Daoy (cell line): Measurements from ENCODE around the gene CDC23. TPM values are rescaled to one million over a fixed set of nuclear protein-coding genes. Genes with fewer than 3 reads are reported as not detected.

Source experiments
- DNase-seq: peaks from one replicate; pipeline ENCODE4 v3.0.0-alpha.2; 2015; ENCODE audit warnings: low read depth
- total RNA-seq: library from RNA; depleted of rRNA; stranded (reverse); fragments of >200 nt; shearing (Covaris generic); gene quantifications from 2 replicates; pipeline ENCODE4 v1.2.3, GENCODE V29; 2014; rRNA removed

Gene CDC23
- total RNA-seq, 1 experiment from 2014 or later = 44.6 TPM

DNA sequence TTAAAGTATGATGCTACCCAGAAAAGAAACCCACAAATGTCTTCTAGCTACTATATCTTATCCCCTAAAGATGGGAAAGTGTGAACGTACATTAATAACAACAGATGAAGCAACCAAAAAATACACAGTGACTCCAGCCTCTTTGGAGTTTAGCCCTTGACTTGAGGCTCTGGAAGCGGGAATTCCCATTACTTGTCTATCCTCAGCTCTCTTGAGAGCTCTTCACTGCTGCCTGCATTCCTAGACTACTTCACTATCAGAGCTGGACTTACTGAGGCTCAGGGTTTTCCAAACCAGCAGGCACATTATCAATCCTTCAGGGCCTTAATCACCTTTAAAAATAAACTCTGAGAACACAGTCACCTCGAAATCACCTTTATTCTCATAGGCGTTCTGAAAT, 72.9 kb downstream of the CDC23 start:
- DNase-seq = no peak

GRCh38 chr5:138139781-138140090, 73.4 kb downstream of the CDC23 start:
- DNase-seq = no peak

GRCh38 chr5:138138949-138139780, 74.0 kb downstream of the CDC23 start, which contains the start of gene NME5:
NME5 (minus strand) TSS chr5:138139428; CDS start chr5:138138780, 648 bp downstream.
- DNase-seq = no peak

Other genes with a start within 250 kb of the CDC23 start
- 10.3 and 26.8 TPM in 2 replicates for gene FAM13B, start 180.2 kb downstream of the CDC23 start, total RNA-seq
- not detected in 2 replicates for gene WNT8A, start 129.3 kb downstream of the CDC23 start, total RNA-seq
- 0.29 TPM in 1 of 2 replicates, not detected in the other for gene NME5, start 73.9 kb downstream of the CDC23 start, total RNA-seq
- 56.2 and 79.0 TPM in 2 replicates for gene BRD8, start 34.7 kb downstream of the CDC23 start, total RNA-seq
- 105 and 106 TPM in 2 replicates for gene KIF20A, start 34.2 kb downstream of the CDC23 start, total RNA-seq
- gene GFRA3, start 61.3 kb upstream of the CDC23 start, total RNA-seq = not detected in 2 replicates
- gene CDC25C, start 118.5 kb upstream of the CDC23 start, total RNA-seq = 57.4 and 60.2 TPM in 2 replicates
- 19.5 and 24.1 TPM in 2 replicates for gene FAM53C, start 124.9 kb upstream of the CDC23 start, total RNA-seq
- gene KDM3B, start 139.4 kb upstream of the CDC23 start, total RNA-seq = 34.5 and 34.9 TPM in 2 replicates
- gene REEP2, start 225.7 kb upstream of the CDC23 start, total RNA-seq = 3.4 and 12.3 TPM in 2 replicates